Stimulated activated CD4-positive, alpha-beta T cell treated with anti-CD3 and anti-CD28 coated beads, Interleukin-2, amount 100 ng/mL, for 24 hours (primary cell): ENCODE data around the gene SH2B2.
"Not testable (repeated sequence)": the region's sequence is repeated elsewhere in the genome, so short reads cannot be mapped to it uniquely, and the experiment has no call there.

ENCODE experiments used
- DNase-seq, 2 donors: peaks; one replicate each; pipeline ENCODE4 v3.0.0-alpha.2; 2020

The SH2B2 gene

GRCh38 chr7:102287111-102287980 lies 678 bp downstream of the SH2B2 start:
- peak; percentile 24 to 29 for DNase-seq

DNA sequence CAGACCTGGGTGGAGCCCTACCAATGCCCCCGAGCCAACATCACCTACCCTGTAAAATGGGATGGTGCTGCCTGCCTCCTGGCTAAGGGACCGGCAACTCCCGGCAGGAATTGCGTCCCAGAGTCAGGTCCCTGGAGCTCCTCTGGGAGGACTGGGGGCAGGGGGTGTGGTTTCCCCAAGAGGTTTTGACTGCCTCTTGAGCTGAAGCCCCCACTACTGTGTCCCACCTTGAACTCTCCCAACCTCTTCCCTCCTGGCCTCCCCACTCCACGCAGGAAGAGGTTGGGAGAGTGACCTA lies 1.3 kb downstream of the SH2B2 start:
- no peak for DNase-seq

- DNase-seq, result peak in 1 of 2 donors; percentile 24
Observed at GRCh38 chr7:102288285-102288930, 1.7 kb downstream of the SH2B2 start.

DNA sequence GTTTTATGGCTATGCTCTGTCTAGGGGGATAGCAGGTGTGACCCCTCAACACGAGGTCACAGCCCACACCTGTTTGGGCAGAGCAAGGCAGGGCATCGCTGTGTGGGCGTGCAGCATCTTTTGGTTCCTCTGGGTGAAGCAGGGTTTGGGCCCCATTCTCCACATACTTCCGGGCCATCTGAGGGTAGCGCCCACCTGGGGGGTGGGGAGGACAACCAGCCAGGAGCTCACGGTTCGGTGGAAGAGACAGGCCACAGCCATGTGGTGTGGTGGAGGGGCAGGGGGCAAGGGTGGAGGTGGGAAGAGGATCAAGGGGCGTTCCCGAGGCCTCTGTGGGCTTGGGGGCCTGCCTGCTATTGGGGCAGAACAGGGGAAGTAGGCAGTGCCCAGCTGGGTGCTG lies 2.4 kb downstream of the SH2B2 start:
- DNase-seq, result no peak

DNA sequence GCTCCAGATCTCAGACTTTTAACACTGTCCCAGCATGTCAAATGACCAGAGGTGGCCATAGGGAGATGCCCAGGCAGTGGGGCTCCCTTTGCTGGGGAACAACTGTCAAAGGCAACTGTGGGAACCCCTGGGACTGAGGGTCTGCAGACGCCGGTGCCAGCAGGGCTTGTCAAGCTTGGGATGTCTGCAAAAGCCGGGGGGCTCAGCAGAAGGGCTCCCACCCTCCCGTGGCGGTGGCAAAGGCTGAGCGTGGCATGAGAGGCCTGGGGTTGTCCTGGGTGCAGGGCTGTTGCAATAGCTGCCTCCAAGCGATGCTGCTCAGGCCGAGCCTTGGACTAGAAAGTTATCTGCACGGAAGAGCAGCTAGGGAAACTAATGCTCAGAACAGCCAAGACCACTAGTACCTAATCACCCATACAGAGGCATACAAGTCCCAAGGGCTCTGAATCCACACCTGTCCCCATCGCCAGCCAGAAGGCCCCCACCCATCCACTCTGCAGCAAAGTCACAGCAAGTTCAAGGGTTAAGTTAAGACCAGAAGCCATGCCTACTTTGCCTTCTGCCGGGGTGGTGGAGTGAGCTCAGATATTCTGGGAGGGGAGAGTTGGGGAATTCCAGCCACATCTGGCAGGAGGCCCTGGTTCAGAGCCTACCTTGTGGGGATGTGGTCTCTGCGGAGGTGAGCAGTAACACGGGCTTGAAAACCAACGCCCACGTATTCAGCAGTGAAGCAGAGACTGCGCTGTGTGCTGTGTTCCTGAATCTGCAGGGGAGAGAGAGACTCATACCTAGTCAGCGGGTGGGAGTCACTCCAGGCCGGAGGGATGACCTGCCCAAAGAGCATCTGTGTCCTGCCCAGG lies 4.6 kb downstream of the SH2B2 start:
- peak in 1 of 2 donors; percentile 31 for DNase-seq

DNA sequence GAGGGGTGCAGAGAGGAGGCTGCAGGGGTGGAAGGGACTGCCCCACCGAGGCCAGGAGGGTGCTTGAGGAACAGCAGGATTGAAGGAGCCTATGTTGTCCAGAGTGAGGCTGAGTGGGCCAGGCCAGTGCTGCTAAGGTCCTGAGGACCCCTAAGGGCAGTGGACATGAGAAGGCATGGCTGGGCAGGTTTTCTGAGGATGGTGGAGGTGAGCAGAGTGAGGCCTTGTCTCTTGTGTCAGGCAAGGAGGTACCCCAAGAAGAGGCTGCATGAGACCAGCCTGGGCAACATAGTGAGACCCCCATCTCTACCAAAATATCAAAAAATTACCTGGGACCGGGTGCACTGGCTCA lies 5.2 kb downstream of the SH2B2 start:
- DNase-seq, result no peak

- no peak for DNase-seq
Observed at GRCh38 chr7:102292813-102293798, 6.4 kb downstream of the SH2B2 start.

DNA sequence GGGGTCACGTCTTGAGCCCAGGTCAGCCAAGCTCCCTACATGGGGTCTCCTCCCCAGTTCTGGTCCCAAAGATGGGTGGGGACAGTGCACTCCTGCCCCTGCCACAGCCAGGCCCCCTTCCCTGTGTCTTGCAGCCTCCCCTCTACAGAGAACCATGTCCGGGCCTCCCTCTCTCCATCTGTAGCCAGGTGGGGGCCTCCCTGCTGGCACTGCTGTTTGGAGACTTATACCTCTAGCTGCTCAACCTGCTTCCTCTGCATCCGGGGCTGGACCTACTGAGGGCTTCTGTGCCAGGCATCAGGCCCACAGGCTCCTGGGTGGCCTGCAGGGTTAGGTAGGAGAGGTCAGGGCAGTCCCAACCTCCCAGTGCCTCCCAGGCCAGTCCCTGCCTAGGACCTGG lies 7.9 kb downstream of the SH2B2 start:
- DNase-seq, result no peak

DNA sequence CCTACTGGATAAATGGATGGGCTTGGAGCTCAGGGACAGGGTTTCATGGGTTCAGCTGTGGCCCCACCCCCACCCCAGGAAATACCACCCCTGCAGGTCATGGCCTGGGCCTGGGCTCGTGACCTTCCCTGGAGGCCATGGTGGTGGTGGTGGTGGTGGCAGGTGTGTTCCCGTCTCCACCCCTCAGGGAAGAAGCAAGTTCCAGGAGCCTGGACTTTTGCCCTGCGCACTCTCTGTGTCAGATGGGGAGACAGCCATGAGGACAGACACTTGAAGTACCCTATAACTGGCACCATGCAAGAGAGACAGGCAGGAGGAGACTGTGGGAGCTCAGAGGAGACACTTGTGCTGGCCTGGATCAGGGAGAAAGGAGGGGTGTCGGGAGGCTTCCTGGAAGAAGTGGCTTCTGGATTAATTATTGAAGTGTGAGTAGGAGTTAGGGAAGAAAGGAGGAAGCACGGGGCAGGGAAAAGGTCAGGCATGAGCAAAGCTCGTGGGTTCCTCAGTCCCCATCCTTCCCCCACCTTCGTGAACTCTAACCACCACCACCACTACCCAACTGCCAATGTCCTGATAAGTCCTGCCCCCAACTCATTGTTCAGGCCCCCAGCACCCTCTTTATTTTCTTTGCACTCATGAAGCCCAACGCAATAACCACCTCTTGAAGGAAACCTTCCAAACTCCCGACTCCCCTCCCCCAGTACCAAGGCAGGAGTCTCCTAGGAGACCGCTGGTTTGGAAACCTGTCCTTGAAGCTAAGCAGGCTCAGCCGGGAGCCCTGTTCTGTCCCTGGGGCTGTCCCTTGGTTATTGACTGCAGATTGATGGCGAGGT lies 8.9 kb downstream of the SH2B2 start:
- no peak for DNase-seq

GRCh38 chr7:102296179-102296438 lies 9.4 kb downstream of the SH2B2 start:
- no peak for DNase-seq

GRCh38 chr7:102296514-102296913 lies 9.8 kb downstream of the SH2B2 start:
- no peak for DNase-seq

DNA sequence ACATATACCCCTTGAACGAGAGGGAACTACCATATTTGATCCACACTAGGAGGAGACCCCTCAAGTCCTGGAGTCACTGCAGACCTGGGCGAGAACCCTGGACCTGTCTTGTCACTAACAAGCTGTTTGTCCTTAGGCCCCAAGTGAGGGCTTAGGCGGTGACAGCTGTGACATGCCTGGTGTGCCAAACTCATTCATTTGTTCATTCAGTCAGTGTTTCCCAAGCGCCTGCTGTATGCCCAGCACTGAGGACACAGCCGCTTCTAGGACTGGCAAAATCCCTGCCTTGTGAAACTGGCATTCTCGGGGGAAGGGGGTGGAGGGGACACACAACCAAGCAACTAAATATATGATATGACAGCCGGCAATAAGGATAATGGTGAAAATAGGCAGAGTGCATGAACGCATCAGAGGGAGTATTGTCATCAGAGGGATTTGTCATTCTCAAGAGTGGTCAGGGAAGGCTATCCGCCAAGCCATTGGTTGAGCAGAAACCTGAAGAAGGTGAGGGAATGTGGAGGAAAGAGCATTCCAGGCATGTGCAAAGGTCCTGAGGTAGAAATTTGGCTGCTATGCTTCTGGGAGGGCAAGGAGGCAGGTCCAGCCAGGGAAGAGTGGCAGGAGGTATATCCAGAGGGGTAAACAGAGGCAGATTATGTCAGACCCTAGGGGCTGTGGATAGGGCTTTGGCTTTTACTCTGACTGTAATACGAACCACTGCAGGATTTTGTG lies 11.0 kb downstream of the SH2B2 start:
- DNase-seq, result no peak

DNA sequence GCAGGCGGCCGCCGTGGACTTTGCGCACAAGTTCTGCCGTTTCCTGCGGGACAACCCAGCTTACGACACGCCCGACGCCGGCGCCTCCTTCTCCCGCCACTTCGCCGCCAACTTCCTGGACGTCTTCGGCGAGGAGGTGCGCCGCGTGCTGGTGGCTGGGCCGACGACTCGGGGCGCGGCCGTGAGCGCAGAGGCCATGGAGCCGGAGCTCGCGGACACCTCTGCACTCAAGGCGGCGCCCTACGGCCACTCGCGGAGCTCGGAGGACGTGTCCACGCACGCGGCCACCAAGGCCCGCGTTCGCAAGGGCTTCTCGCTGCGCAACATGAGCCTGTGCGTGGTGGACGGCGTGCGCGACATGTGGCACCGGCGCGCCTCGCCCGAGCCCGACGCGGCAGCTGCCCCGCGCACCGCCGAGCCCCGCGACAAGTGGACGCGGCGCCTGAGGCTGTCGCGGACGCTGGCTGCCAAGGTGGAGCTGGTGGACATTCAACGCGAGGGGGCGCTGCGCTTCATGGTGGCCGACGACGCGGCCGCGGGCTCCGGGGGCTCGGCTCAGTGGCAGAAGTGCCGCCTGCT lies 14.1 kb downstream of the SH2B2 start:
- DNase-seq, result no peak

DNA sequence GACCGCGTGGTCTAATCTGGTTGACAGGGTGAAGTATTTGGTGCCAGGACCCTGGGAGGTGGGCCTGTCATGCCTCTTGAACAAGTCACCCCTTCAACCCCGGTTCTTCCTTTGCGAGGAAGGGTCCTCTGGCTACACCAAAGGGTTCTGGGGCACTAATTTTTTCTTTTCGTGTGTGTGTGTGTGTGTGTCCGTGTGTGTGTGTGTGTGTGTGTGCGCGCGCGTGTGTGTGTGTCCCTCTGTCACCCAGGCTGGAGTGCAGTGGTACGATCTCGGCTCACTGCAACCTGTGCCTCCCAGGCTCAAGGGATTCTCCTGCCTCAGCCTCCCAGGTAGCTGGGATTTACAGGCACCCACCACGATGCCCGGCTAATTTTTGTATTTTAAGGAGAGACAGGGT lies 14.7 kb downstream of the SH2B2 start:
- not testable (repeated sequence) for DNase-seq

DNA sequence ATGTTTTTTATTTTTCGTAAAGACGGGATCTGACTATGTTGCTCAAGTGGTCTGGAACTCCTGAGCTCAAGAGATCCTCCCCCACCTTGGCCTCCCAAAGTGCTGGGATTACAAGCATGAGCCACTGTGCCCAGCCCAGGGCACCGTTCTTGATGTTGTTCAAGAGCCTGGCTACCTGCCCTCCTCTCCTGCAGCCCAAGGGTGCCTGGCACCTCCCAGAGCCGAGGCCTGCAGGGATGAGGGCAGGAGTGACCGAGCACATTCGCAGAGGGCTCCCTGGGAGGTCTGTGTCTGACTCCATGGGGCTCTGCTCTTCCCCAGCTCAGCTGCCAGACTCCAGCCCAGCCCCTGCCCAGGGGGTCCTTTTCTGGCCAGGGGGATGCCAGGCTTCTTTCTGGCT lies 15.4 kb downstream of the SH2B2 start:
- DNase-seq, result no peak

DNA sequence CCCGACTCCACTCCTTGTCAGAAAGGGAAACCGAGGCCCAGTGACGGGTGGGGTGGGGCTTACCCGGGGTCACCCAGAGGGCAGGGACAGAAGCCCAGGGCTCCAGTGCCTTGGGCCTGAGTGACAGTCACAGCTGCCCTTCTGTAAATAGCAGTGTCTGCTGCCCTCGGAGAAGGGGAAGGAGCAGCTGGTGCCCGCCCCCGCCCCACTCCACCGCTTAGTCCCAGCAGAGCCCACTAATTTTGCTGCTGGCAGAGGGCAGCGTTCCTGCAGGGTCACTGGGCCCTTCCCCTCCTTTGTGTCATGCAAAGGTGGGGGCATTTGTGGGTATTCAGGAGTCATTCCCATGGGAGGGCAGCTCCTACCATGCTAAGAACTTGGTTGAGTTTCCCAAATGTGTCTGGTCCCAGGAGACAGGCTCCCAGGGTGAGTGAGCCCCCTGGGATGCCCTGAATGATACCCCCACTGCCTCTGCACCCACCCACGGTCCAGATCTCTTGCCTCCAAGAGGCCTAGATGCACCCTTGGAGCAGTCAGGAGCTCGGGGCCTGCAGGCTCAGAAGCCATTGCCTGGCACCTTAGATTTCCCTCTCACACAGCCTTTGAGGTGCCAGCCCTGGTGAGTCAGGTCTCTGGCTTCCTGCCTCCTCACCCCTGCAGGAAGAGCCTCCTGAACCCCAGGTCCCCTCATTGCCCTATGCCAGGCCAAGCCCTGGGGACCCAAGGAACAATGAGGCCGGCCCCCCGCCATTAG lies 17.2 kb downstream of the SH2B2 start:
- no peak for DNase-seq

- no peak for DNase-seq
Observed at GRCh38 chr7:102304668-102305067, 18.0 kb downstream of the SH2B2 start.

GRCh38 chr7:102305414-102306268 lies 19.0 kb downstream of the SH2B2 start:
- no peak for DNase-seq
